Cerebellar nuclear complex (tissue), 1 donor: Measurements from ENCODE around the gene LCTL.
"Not testable (repeated sequence)": the region's sequence is repeated elsewhere in the genome, so short reads cannot be mapped to it uniquely, and the experiment has no call there.

Source experiments
- DNase-seq, 2 experiments: peaks; one replicate each; lab custom pipeline; 2025; lab: John Stamatoyannopoulos, UW

Gene LCTL

DNA sequence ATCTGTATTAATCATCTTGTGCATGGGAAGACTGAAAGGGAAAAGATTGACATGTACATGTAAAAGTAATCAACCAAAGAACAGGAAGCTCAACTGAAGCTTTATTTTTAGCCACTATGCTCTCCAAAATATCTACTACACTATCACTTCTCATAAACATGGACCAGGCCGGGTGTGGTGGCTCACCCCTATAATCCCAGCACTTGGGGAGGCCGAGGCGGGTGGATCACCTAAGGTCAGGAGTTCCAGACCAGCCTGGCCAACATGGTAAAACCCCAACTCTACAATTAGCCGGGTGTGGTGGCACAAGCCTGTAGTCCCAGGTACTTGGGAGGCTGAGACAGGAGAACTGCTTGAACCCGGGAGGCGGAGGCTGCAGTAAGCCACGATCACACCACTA, 65.5 kb downstream of the LCTL start:
- DNase-seq: not testable (repeated sequence)

DNA sequence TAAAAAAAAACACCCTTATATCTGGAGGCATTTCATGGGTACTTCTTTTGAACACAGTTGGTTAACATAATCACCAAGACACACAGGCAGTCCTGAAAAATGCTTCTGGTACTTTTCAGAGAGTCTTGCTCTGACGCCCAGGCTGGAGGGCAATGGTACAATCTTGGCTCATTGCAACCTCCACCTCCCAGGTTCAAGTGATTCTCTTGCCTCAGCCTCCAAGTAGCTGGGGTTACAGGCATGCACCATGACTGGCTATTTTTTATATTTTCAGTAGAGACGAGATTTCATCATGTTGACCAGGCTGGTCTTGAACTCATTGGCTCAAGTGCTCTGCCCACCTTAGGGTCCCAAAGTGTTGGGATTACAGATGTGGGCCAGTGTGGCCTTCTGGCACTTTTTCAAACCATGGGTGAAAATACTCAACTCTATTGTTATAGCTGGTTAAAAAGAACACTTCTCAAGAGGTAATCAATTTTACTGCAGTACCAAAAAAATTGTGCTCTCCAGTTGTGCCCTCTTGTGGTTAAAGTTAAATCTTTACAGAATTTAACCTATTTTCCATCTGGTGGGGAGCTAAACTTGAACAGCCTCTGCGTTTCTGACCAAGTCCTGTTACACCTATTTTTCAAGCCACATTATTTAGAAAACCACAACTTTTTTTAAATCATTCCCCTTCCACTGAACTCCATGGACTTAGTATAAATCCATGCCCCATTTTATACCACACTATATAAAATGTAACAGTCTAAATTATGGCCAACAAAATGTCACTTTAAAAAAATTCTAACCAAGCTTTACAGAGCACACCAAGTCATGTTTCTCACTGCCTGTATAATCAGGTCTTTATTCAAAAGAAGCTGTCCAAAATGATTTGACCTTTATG, 67.1 kb downstream of the LCTL start:
- DNase-seq: no peak
